ENCODE data around the gene HHIP.

Gene HHIP

DNA sequence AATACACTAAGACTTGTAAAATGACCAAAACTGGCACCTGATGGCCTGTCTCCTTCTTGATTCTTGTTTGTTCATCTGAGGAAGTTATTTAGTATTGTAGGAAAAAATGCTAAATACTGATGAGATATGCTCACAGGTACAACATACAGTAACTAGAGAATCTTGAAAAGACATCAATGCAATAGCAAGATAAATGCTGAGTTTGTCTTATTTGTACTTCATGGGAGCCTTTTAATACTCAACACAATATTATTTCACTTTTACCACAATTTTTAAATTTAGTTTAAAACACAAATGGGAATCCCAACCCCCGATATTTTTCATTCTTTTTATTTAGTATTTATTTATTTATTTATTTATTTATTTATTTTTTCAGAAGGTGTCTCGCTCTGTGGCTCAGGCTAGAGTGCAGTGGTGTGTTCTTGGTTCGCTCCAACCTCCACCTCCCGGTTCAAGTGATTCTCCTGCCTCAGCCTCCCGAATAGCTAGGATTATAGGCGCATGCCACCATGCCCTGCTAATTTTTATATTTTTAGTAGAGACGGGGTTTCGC, 12.1 kb downstream of the HHIP start:
- no peak for DNase-seq

DNA sequence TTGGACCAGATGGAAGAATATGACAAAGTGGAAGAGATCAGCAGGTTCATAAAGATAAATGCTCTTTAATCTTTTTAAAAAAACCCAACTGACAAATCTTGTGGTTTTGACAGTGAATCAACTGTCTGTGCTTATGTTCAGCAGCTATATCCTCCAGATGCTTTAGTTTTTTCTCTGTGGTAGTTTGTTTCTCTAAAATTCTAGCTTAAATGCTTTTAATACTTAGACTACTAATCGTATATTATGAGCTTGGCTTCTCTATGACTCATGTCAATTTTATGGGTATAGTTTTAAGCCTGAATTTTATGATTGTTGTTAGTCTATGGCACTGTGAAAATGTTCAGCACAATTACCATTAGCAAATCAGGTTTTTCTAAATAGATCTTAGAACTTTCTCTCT, 12.9 kb downstream of the HHIP start:
- no peak for DNase-seq

DNA sequence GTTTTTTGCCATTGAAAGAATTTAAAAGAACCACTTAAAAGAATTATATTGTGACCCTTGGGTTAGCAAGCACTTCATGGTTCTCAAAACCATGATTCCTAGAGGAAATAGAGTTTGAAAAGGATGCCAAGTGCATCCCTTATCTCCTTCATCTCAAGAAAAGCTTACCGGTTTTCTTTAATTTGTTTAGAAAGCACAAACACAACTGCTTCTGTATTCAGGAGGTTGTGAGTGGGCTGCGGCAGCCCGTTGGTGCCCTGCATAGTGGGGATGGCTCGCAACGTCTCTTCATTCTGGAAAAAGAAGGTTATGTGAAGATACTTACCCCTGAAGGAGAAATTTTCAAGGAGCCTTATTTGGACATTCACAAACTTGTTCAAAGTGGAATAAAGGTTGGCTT, 13.5 kb downstream of the HHIP start:
- DNase-seq: no peak

DNA sequence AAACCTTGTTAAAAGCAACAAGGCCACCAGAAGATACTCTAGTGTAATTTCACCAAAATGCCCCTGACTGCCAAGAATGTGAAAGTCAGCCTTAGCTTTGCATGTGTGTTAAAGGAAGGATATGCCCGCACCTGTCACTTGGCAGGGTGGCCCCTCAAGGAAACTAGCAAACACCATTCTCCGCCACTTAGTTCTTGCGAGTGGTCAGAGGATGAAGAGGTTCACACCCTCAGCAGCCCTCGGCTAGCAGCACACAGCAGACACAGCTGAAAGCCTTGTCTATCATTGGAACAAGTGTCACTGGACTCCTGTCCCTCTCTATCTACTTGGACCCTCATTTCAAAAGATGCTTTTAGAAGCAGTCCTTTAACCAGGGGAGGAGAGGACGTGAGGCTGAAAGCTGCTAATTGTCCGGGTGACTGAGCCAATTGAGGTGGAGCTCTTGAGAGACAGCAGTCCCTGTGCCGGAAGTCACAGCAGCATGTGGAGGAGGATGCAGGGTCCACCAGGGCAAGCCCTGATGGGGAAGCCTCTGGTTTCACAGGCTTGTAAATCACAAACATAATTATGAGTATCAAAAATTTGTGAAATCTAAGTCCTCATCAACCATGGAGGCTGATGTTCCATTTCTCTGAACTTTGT, 18.0 kb downstream of the HHIP start:
- no peak for DNase-seq

DNA sequence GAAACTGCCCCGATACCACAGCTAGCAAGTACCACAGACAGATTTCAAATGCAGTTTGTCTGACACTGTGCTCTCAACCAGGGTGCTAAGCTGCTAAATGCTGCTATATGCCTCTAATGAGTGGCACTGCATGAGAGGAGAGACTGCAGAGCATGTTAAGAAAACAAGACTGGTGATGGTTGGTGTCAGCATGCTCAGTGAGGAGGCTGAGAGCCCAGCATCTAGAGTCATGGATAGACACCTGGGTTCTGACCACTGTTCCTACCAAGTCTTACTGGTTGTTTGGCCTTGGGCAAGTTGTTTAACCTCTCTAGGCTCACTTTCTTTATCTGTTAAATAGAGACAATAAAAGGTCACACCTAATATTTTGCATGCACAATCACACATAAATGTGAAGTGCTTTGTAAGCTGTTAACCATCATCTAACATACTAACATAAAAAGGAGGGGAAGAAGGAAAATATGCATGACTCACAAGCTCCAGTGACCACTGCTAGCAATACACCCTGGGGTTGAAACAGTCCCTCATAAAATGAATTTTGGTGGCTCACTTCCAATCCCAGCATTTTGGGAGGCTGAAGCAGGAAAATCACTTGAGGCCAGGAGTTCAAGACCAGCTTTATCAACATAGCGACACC, 20.7 kb downstream of the HHIP start:
- DNase-seq: no peak

DNA sequence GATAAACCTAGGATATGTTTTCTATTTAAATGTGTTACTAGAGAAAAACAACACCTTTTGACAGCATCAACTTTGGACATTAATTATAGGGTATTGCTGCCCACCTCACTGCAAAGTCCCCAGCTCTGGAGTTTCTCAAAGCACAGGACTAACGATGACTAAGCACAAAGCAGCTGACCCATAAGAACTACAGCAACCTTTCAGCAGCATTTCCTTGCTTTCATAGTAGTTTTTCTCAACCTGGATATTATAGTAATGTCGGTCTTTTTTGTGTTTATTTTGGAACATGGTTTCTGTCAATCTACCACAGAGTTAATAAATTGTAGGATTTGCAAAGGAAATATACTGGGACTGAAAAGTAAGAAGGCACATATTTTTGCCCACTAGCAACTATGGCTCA, 21.5 kb downstream of the HHIP start:
- no peak for DNase-seq

DNA sequence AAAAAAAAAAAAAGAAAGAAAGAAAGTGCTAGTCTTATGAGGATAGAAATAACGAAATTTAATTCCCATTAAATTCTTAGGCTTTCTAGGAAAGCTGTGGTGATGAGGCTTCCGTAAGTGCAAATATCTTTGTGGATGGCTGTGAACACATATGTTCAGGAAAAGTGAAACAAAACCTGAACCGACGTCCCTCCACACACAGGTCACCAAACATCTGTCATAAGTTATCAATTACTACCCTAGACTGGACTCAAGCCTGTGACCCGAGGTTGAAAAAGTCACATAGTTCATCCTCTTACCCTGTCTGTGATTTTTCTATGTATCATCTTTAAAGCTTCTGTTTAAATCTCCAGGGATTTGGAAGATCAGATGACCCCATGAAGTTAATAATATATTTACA, 24.8 kb downstream of the HHIP start:
- no peak for DNase-seq

DNA sequence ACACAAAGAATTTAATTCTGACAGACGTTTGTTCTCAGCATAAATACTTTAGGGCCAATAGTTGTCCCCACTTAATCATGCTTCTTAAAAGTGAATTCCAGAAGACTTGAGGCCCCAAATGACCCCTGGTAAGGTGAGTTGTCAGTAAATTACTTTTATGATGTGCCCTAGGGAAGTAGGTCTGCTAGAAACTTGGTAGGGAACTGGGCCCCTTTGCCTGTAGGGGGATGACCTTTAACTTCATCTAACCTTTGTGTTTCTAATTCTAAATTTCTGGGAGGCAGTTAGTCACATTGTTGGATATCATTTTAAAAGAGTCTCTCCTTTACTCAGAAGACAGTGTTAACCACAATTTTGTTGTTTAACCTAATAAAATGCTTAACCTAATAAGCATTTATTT, 28.8 kb downstream of the HHIP start:
- DNase-seq: no peak

DNA sequence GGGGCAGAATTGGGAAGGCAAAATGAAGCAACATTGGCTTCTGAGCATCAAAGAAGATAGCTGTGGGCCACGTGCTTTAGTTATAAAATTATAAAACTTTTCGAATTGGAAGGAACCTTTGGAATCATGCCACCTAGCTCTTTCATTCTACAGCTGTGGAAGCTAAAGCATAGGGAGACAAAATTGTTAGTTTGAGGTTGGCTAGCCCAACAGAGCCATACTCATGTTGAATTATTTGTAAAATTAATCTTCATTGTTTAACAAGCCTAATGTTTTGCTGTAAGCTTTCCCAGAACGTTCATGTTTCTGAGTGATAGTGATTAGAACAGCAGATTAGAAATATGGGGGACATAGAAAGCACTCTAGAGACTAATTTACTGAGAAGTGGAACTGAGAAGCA, 35.9 kb downstream of the HHIP start:
- no peak for DNase-seq

DNA sequence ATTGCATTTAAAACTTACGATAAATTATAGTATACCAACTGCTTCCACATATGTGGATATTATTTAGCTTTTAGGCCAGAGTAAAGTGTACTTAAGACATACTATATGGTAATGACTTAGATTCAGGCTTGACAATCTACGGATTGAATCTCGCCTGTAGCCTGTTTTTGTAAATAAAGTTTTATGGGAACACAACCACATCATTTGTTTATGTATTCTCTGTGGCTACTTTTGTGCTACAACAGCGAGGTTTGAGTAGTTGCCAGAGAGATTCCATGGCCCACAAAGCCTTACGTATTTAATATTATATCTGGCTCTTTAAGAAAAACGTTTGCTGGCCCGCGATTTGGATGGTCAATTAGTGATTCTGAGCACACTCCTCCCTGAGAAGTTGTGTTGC, 37.6 kb downstream of the HHIP start:
- DNase-seq: no peak

DNA sequence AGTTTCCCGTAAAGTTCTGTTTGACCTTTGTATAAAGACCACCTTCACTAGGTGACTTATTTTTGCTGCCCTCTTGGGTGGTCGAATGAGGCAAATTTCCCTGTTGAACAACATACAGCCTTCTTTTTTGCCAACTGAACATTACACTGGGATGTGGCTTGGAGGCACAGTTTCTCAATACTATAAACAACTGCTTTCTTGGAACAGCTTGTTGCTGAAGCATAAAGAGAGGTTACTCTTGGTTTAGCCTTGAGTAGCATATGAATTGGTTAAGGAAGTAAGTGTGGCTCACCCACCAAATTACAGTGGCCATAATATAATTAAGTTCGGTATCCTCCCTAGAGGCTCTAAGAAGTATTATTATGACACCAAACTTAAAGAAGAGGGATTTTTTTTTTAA, 40.0 kb downstream of the HHIP start:
- DNase-seq: no peak

DNA sequence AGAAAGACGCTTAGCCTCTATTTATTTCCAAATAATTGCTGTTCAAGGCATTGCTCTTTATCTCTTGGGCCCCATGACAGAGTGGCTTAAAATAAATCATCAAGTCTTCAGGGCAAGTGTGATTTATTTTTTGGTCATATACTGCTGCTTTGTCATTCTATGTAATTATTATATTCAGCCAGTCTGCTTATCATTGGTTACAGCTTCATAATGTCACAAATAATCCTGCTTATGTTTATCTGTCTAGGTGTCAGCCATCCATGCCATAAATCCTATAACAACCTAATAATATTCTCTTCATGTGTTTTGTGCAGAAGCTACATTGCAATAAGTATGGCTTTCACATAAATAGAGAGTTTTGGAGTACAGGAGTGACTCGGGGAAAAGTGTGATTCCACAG, 41.0 kb downstream of the HHIP start:
- DNase-seq: no peak

DNA sequence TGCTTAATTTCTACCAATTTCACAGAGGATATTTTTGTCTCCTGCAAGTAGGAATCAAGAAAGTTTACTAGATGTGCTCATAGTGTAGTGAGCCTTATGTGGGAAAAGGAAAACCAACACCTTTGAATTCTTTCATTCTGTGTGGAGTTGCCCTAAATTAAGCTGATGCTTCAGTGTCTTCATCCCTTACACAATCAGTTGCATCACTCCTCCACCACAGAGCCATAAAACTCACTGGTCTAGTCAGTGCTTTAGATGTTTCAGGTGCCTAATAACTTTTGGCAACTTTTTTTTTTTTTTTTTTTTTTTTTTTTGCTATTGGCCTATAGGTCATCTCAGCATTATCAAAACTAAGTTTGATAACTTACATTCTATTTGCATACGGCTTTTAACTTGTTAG, 41.5 kb downstream of the HHIP start:
- DNase-seq: no peak

DNA sequence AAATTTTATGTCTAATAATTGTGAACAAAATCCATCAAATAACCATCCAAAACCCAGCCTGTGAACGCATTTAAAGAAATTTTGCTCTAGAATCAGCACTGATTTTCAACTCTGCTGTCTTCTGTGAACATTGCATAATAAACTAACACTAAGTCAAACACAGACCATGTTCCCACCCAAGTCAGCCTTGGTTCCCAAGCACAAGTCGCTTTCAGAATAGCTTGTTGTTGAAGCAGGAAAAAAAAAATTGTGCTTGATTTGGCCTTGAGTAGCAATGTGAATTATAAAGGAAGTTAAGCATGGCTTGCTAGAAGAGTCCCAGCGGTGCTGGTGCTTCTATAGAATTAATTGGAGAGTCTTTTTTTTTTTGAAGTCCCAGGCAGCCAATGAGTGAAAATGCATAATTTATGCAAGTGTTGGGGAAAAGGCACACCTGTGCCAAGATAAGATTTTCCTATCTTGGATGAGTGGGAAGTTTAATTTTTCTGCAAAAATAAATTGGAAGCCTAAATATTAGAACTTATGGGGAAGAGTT, 42.1 kb downstream of the HHIP start:
- no peak for DNase-seq

DNA sequence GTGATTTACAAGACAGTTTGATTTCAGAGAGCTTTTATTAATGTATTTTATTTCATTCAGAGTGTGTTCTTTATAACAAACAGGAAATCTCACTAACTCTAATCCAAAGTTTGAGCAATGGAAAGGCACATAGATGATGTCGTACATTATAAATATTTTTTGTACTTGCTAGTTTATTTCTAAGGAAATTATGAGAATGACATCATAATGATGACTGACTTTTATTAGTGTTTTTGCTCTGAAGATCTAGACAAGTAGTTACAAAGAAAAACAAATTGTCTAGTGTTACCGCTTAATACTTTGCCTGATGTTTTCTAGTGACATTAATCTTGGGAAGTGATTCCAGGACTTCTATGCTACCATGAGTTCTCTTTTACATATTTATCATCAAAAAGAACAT, 43.2 kb downstream of the HHIP start:
- DNase-seq: no peak

DNA sequence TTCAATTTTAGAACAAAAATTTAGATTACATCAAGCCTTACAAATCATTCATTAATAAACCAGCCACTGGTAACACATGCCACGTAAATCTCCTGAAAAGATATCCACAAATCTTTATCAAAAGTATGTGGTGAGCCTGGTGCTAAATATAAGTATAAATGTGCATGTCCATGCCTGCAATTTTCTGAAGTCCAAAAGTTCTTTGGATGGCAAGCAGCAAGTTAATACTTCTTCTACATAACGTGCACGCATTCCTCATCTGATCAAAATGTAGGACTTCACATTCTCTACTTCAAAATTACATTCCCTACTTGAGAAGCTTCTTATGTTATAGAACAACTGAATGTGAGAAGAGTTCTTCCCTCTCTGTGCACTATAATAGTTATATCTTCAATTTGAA, 49.8 kb downstream of the HHIP start:
- no peak for DNase-seq

DNA sequence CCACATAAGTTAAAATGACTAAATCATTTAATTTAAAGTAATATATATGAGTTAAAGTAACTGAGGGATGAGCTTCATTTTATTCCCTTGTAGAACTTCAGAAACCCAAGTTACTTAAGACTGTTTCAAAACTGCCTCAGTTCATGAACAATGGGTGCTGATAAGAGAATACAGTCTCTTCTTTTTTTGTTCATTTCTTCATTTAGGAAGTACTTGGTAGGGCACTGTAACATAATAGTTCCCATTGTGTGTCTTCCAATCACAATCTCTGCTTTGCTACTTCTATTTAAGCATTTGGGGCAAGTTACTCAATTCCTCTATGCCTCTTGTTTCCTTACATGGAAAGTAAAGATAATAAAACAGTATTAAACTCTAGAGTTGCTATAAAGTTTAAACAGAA, 50.4 kb downstream of the HHIP start:
- no peak for DNase-seq

DNA sequence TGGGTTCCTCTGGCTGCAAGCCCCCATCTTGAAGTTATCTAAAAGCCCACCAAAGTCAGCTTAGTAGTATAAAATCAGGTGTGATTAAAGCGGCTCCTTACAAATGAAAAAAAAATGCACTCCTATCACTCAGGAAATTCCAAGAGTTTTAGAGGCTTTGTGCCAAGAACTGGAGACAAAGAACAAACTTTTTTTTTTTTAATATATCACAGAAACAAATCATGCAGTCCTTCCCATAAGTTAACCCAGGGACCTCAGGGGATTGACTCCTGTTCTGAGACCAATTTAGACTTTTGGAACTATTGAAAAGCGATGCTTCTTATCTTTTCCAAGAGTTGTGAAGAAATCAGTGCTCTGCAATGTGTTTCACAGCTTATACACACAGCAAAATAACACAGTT, 53.6 kb downstream of the HHIP start:
- no peak for DNase-seq

DNA sequence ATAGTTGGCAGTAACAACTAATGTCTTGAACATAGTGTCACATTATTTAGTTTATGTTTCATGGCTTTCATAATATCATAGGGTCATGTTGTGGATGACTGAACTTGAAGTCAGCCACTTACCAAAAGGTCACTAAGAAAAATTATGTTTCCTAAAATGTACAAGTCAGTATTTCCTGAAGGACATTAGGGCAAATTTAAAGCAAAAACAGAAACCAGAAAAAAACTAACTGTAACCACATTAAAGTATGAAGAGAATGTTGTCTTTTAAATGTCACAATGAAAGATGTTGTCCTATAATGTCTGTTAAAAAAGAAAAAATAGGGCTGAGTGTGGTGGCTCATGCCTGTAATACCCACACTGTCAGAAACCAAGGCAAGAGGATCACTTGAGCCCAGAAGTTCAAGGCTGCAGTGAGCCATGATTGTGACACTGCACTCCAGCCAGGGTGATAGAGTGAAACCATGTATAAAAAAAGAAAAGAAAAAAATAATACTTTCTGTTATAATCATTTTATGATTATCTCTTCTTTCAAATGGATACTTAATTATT, 55.8 kb downstream of the HHIP start:
- DNase-seq: no peak

DNA sequence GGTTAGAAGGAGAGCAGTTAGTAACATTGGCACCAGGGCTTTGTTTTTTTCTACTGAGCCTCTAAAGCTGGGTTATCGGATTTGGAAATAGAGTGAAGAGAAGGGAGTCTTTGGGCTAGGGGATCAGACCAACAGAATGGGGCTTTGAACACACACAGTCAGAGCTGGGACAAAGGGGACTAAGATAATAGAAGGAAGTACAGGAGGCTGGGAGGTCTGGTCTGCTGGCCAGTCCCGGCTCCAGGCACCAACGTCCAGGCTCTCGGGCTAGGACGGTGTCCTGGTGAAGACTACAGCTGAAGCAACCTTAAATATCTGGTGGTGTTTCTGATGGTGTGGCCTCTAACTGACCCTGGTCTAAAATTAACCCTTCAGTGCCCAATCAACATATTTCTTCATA, 57.5 kb downstream of the HHIP start:
- DNase-seq: no peak

DNA sequence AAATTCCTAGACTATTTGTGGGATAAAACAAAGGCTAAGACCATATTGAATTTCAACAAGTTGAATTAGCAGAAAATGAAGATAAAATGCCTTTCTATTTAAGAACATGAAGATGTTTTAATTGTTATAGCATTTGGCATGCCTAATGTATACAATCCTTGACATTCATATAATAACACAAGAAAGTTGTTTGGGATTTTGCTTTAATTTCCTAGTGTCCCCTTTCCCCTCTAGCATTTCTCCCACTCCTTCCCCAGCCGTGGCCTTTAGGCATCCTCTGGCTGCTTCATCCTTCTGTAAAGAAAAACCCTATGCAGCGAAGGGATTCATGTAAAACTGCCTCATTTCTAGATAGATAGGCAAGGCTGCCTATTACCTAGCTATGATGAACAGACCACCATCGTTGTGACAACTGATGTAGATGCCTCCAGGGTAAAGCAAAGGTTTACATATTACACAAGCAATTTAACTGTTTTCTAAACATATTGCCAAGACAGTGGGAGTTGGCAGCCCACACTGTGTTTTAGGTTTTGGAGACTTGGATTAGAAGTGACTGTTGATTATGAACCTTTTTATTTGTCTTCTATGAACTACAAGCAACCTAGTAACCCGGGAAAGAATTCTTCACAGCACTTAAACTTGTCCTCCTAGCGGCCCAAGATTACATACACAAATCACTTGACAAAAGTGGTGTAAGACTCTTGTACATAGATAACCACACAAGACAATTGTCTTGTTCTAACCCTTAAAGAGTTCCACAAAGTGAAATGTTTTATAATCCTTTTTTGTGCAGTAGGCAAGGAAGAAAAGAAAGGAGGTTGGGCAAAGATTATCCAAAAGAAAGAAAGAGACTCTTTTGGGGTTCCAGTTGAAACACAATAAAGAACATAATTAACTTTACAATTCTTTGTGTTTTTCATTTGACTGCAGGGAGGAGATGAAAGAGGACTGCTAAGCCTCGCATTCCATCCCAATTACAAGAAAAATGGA, 59.9 kb downstream of the HHIP start:
- no peak for DNase-seq

DNA sequence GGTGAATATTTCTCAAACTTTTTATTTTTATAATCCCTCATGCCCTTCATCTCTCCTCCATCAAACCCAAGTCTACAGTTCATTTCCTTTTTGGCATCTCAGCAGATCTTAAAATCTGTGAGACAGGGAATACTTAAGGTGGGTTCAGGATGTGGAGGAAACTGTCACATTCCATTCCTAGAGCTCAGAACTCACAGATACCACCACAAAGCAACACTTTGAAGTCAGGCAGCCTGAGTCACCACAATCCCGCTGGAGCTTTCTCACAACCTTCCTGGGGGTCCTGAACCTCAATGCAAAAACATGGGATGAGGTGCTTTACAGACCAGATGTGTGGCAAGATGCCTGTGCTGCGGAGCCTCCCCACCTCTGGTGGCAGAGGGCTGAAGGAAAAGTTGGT, 63.2 kb downstream of the HHIP start:
- DNase-seq: no peak

Measured in NCI-H1105 (cell line).